SK-N-SH treated with all-trans-retinoic acid at 6 μM for 48 hours (cell line): ENCODE measurements around the gene ABCA9.

Source experiments
- RARB ChIP-seq: fragments of 250-450 bp; sonication (Bioruptor Pico); IDR thresholded peaks from 2 replicates; pipeline ENCODE4 v1.8.0; 2021; ENCODE audit warnings: mild to moderate bottlenecking, moderate library complexity
- ZC3H10 ChIP-seq: fragments of 250-450 bp; sonication (Bioruptor Pico); IDR thresholded peaks from 2 replicates; pipeline ENCODE4 v1.5.1; 2021; ENCODE audit warnings: mild to moderate bottlenecking, moderate library complexity
- ZFP30 ChIP-seq: fragments of 450-650 bp; formaldehyde crosslinking; IDR thresholded peaks from 2 replicates; pipeline ENCODE4 v1.5.0; 2022; ENCODE audit warnings: mild to moderate bottlenecking, moderate library complexity

DNA sequence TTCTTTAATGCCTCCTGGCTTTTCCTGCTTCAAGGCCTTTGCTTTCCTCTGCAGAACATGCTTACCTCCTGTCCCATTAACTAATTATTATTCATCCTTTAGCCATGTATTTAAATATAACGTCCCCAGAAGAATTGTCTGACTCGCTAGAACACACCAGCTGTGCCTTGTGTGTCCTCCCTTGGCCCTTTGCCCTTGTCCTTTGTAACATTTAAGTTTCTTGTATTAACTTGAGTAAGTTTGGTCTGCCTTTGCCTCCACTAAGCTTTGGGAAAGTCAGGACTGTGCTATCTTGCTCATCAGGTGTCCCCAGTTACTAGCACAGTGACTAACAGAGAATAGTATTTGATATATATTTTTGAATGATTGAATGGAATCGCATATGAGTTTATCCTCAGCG, 29.6 kb upstream of the ABCA9 start:
- no peak for TF ChIP-seq ZC3H10
- TF ChIP-seq RARB (CRISPR knock-in tag) = no peak
- TF ChIP-seq ZFP30 (CRISPR knock-in tag) = no peak
